WTC11 (cell line): ENCODE results near the gene TENT4B.

ENCODE experiments used
- CTCF ChIP-seq: fragments of 200-600 bp; IDR thresholded peaks from 2 replicates; pipeline ENCODE4 v1.8.0; 2022; ENCODE audit warnings: antibody characterized with exemption
- FOXJ3 ChIP-seq: sonication (generic); formaldehyde crosslinking; IDR thresholded peaks from 2 replicates; pipeline ENCODE4 v1.9.0; 2021; ENCODE audit warnings: missing genetic modification reagents, mild to moderate bottlenecking, borderline replicate concordance
- MXD4 ChIP-seq: fragments of 250-450 bp; sonication (Bioruptor Pico); IDR thresholded peaks from 2 replicates; pipeline ENCODE4 v1.8.0; 2021; ENCODE audit warnings: mild to moderate bottlenecking, moderate library complexity, borderline replicate concordance
- STAT6 ChIP-seq: sonication (generic); formaldehyde crosslinking; conservative IDR thresholded peaks from 2 replicates; pipeline ENCODE4 v1.8.1; 2023; ENCODE audit warnings: mild to moderate bottlenecking, low read depth, missing genetic modification reagents, moderate library complexity

GRCh38 chr16:50267151-50267631 lies 114.1 kb downstream of the TENT4B start:
- no peak for TF ChIP-seq FOXJ3
- TF ChIP-seq CTCF, result no peak
- no peak for TF ChIP-seq STAT6 (CRISPR knock-in tag)
- TF ChIP-seq MXD4, result no peak
